HL-60/S4 treated with retinoic acid at 250 ng/mL for 4 days and 3 days (cell line): Measurements from ENCODE around the gene CRYGN.

Experiments
- in situ Hi-C: fragments of 300-500 bp; cut with MboI; formaldehyde crosslinking; loops from 2 replicates; pipeline ENCODE4 v1.7.0; 2022; ENCODE audit warnings: low sequenced_read_pairs

Gene CRYGN

GRCh38 chr7:151460474-151460855 lies 20.5 kb upstream of the CRYGN start:
- in situ Hi-C loops: no loop called here

- in situ Hi-C loops: no loop called here
Observed at GRCh38 chr7:151459726-151460473, 20.0 kb upstream of the CRYGN start.

GRCh38 chr7:151457534-151457933 lies 17.6 kb upstream of the CRYGN start:
- in situ Hi-C loops: no loop called here

GRCh38 chr7:151456782-151457181 lies 16.8 kb upstream of the CRYGN start:
- in situ Hi-C loops: no loop called here

- in situ Hi-C loops: no loop called here
Observed at GRCh38 chr7:151456276-151456675, 16.3 kb upstream of the CRYGN start.

GRCh38 chr7:151455690-151456089 lies 15.7 kb upstream of the CRYGN start:
- in situ Hi-C loops: no loop called here

- in situ Hi-C loops: no loop called here
Observed at GRCh38 chr7:151454932-151455530, 15.1 kb upstream of the CRYGN start.

- in situ Hi-C loops: no loop called here
Observed at GRCh38 chr7:151454305-151454704, 14.4 kb upstream of the CRYGN start.

- in situ Hi-C loops: no loop called here
Observed at GRCh38 chr7:151453326-151453791, 13.4 kb upstream of the CRYGN start.

GRCh38 chr7:151452680-151453325 lies 12.9 kb upstream of the CRYGN start:
- in situ Hi-C loops: no loop called here

GRCh38 chr7:151451626-151452571 lies 12.0 kb upstream of the CRYGN start:
- in situ Hi-C loops: no loop called here

GRCh38 chr7:151451156-151451555 lies 11.2 kb upstream of the CRYGN start:
- in situ Hi-C loops: no loop called here

- in situ Hi-C loops: no loop called here
Observed at GRCh38 chr7:151449990-151450389, 10.0 kb upstream of the CRYGN start.

- in situ Hi-C loops: no loop called here
Observed at GRCh38 chr7:151448261-151449252, 8.6 kb upstream of the CRYGN start.

- in situ Hi-C loops: no loop called here
Observed at GRCh38 chr7:151447901-151448260, 7.9 kb upstream of the CRYGN start.

GRCh38 chr7:151447312-151447711 lies 7.4 kb upstream of the CRYGN start:
- in situ Hi-C loops: no loop called here

- in situ Hi-C loops: no loop called here
Observed at GRCh38 chr7:151446412-151446811, 6.5 kb upstream of the CRYGN start.

- in situ Hi-C loops: no loop called here
Observed at GRCh38 chr7:151444632-151445031, 4.7 kb upstream of the CRYGN start.

GRCh38 chr7:151442776-151443496 lies 3.0 kb upstream of the CRYGN start:
- in situ Hi-C loops: no loop called here
